Articular chondrocyte of knee joint (primary cell): ENCODE data around the gene TKTL2. TPM values are rescaled to one million over a fixed set of nuclear protein-coding genes. Genes with fewer than 3 reads are reported as not detected.

Experiments
- total RNA-seq: library from RNA; depleted of rRNA; stranded (reverse); fragments of >200 nt; gene quantifications from 2 replicates; pipeline ENCODE4 v1.2.3, GENCODE V29; 2012

Gene TKTL2
- under 0.01 TPM in 1 of 2 replicates, not detected in the other for total RNA-seq

GRCh38 chr4:163473576-163473975 is at the start of gene TKTL2:
TKTL2 (minus strand) TSS chr4:163473754; CDS start chr4:163473734, 20 bp downstream.

GRCh38 chr4:163494360-163495241 is 21.0 kb upstream of the TKTL2 start, which contains the start of gene TMA16:
TMA16 (plus strand) TSS chr4:163494690; CDS start chr4:163494802, 112 bp downstream.

Other genes with a start within 250 kb of the TKTL2 start
- gene NPY1R, start 141.2 kb downstream of the TKTL2 start, total RNA-seq, result 0.13 TPM in 1 of 2 replicates, not detected in the other
- gene NPY5R, start 129.9 kb downstream of the TKTL2 start, total RNA-seq, result not detected in 2 replicates
- gene TMA16, start 20.9 kb upstream of the TKTL2 start, total RNA-seq, result 33.2 and 33.6 TPM in 2 replicates